ENCODE data around the gene DEK. TPM values are rescaled to one million over a fixed set of nuclear protein-coding genes. Genes with fewer than 3 reads are reported as not detected.

The DEK gene
- total RNA-seq, 1 donor from 2014 or later = 64.9 TPM

DNA sequence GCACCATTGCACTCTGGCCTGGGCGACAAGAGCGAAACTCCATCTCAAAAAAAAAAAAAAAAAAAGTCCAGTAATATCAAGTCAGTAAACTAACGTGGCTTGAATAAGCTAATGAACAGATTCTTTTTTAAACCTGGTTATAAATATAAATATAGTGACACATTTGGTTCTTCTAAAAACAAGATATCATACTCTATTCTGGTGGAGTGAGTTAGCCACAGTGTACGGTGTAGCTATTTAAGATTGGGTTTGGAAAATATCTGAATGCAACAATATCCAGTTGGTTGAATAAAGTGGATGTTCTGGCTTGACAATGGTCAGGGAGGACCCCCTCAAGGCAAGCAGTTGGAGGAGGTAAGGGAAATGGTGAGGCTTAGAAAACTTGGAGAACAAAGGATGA is 5.9 kb upstream of the DEK start:
- Histone ChIP-seq H3K36me3 (no peaks in the 10 kb centered on the region), H3K9me3 (no peaks in the 10 kb centered on the region), H3K4me1 (no peaks in the 10 kb centered on the region), H3K4me3 (no peak overlapping the region), H3K27ac (no peak overlapping the region), H3K27me3 (no peaks in the 10 kb centered on the region)
- intact Hi-C loops (cut with DNase I) = no loop called here
- TF ChIP-seq CTCF (IDR thresholded peaks at IDR 0.05) = no peak
- no peak for DNase-seq
- no peak for ATAC-seq

GRCh38 chr6:18269717-18270116 is 5.4 kb upstream of the DEK start:
- intact Hi-C loops (cut with DNase I) = no loop called here
- ATAC-seq (no peak), DNase-seq (no peak)
- H3K9me3 ChIP-seq = no peaks in the 10 kb centered on the region
- H3K4me1 ChIP-seq = no peaks in the 10 kb centered on the region
- H3K27me3 ChIP-seq = no peaks in the 10 kb centered on the region
- H3K4me3 ChIP-seq = no peak overlapping the region
- no peaks in the 10 kb centered on the region for H3K36me3 ChIP-seq
- H3K27ac ChIP-seq = no peak overlapping the region
- TF ChIP-seq CTCF (IDR thresholded peaks at IDR 0.05) = no peak

GRCh38 chr6:18269253-18269652 is 4.9 kb upstream of the DEK start:
- DNase-seq = no peak
- Histone ChIP-seq H3K4me1 (no peaks in the 10 kb centered on the region), H3K9me3 (no peaks in the 10 kb centered on the region), H3K27me3 (no peaks in the 10 kb centered on the region), H3K4me3 (no peak overlapping the region), H3K36me3 (no peaks in the 10 kb centered on the region), H3K27ac (no peak overlapping the region)
- no peak for ATAC-seq
- intact Hi-C loops (cut with DNase I) = no loop called here
- no peak for TF ChIP-seq CTCF (IDR thresholded peaks at IDR 0.05)

- no peak for DNase-seq
- Histone ChIP-seq H3K9me3 (no peaks in the 10 kb centered on the region), H3K27me3 (no peaks in the 10 kb centered on the region), H3K27ac (no peak overlapping the region), H3K4me3 (no peak overlapping the region), H3K36me3 (no peaks in the 10 kb centered on the region), H3K4me1 (no peaks in the 10 kb centered on the region)
- intact Hi-C loops (cut with DNase I) = no loop called here
- ATAC-seq = no peak
- TF ChIP-seq CTCF (IDR thresholded peaks at IDR 0.05) = no peak
These were observed 3.7 kb upstream of the DEK start for GRCh38 chr6:18268066-18268465.

DNA sequence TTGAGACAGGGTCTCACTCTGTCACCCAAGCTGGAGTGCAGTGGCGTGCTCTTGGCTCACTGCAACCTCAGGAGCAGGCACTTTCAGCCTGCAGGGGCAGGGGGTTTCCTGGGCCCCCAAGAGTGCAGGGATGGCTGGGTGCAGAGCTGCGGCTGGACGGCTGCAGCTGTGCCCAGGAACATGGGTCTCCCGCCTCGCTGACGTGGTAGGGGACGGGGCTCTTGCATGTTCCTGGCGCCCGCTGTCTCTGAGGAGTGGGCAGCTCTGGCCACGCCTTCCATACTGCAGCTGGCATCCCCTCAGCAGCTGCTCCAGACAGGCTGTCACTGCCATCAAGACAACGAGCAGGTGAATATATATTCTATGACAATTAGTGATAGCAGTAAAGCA is 2.2 kb upstream of the DEK start:
- Histone ChIP-seq H3K9me3 (no peaks in the 10 kb centered on the region), H3K4me3 (no peak overlapping the region), H3K27ac (no peak overlapping the region), H3K4me1 (no peaks in the 10 kb centered on the region), H3K27me3 (no peaks in the 10 kb centered on the region), H3K36me3 (no peaks in the 10 kb centered on the region)
- ATAC-seq = no peak
- no peak for TF ChIP-seq CTCF (IDR thresholded peaks at IDR 0.05)
- intact Hi-C loops (cut with DNase I) = no loop called here
- no peak for DNase-seq

- ATAC-seq (no peak), DNase-seq (no peak)
- no peak for TF ChIP-seq CTCF (IDR thresholded peaks at IDR 0.05)
- Histone ChIP-seq H3K36me3 (no peaks in the 10 kb centered on the region), H3K27me3 (no peaks in the 10 kb centered on the region), H3K27ac (no peak overlapping the region), H3K4me3 (no peak overlapping the region), H3K9me3 (no peaks in the 10 kb centered on the region), H3K4me1 (peaks cover 4% of the 10 kb centered on the region)
- intact Hi-C loops (cut with DNase I) = no loop called here
These were observed 1.6 kb upstream of the DEK start for GRCh38 chr6:18265787-18266522.
